GM12875 (cell line): ENCODE results near the gene MCM9.

Source experiments
- H3K4me3 ChIP-seq: one replicate; pipeline ENCODE4 v1.5.1; 2011; ENCODE audit warnings: low read depth, low read length, control low read depth
- TF ChIP-seq, protein P1 (sequence below): IDR thresholded peaks from 2 replicates; pipeline ENCODE4 v1.5.1; 2011; ENCODE audit warnings: low read depth, mild to moderate bottlenecking, control low read depth, inconsistent platforms, low read length, moderate library complexity, borderline replicate concordance; ENCODE audit not compliant: insufficient read depth

Gene MCM9

GRCh38 chr6:118934461-118935330, at the start of gene MCM9:
Gene MCM9 (minus strand): TSS chr6:118935159. CDS start chr6:118931723, 3,436 bp downstream.
- H3K4me3 ChIP-seq = peak within 1 kb of the TSS; percentile 64
- TF ChIP-seq, protein P1, sequence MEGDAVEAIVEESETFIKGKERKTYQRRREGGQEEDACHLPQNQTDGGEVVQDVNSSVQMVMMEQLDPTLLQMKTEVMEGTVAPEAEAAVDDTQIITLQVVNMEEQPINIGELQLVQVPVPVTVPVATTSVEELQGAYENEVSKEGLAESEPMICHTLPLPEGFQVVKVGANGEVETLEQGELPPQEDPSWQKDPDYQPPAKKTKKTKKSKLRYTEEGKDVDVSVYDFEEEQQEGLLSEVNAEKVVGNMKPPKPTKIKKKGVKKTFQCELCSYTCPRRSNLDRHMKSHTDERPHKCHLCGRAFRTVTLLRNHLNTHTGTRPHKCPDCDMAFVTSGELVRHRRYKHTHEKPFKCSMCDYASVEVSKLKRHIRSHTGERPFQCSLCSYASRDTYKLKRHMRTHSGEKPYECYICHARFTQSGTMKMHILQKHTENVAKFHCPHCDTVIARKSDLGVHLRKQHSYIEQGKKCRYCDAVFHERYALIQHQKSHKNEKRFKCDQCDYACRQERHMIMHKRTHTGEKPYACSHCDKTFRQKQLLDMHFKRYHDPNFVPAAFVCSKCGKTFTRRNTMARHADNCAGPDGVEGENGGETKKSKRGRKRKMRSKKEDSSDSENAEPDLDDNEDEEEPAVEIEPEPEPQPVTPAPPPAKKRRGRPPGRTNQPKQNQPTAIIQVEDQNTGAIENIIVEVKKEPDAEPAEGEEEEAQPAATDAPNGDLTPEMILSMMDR = no peak

DNA sequence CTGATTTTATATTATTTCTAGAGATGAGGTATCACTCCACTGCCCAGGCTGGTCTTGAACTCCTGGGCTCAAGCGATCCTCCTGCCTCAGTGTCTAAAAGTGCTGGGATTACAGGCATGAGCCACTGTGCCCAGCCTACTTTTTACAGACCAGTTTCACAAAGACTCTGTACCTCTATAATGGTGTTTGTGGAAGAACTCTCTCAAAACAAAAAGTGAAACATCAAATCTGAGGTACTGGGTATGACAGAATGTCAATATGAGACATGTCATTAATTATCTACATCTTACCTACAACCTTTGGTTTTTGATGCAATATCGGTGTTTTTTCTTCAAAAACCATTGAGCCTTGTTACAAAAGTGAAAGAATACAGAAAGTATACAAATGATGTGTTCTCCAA, 49.4 kb upstream of the MCM9 start:
- H3K4me3 ChIP-seq = no peak overlapping the region
- TF ChIP-seq, protein P1 = no peak

- TF ChIP-seq, protein P1 = no peak
- no peak overlapping the region for H3K4me3 ChIP-seq
Observed at GRCh38 chr6:118982575-118982911, 47.6 kb upstream of the MCM9 start.

GRCh38 chr6:118981884-118982574, 47.1 kb upstream of the MCM9 start:
- TF ChIP-seq, protein P1 = no peak
- H3K4me3 ChIP-seq = no peak overlapping the region

GRCh38 chr6:118980063-118980462, 45.1 kb upstream of the MCM9 start:
- TF ChIP-seq, protein P1 = no peak
- no peak overlapping the region for H3K4me3 ChIP-seq

DNA sequence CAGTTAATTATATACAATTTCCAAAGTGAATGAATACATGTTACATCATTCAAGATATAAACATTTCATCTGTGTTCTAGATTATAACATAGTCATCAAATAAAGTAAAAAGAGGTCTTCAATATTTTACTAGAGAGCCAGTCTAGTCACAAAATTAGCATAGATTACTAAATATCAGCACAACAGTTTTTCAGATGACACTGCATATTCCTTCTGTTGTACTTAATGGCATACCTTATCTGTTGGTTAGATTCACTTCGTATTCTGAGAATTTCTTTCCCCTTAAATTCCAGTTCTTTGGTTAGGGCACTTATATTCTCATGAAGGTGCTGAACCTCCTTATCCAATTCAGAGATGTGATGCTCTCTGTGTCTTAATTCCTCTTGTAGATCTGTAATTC, 39.8 kb upstream of the MCM9 start:
- no peak overlapping the region for H3K4me3 ChIP-seq
- TF ChIP-seq, protein P1 = no peak
